ENCODE results near the gene ZDHHC9.

ZDHHC9 gene

GRCh38 chrX:129754056-129755024 is 89.3 kb downstream of the ZDHHC9 start:
- no peak overlapping the region for H3K4me3 Mint-ChIP-seq
- peaks cover 2% of the 10 kb centered on the region for H3K36me3 Mint-ChIP-seq (ENCODE audit: low read depth)
- no peaks in the 10 kb centered on the region for H3K27me3 Mint-ChIP-seq (ENCODE audit: low read depth)
- H3K27ac Mint-ChIP-seq, result peak overlapping the region; percentile 55
- no peaks in the 10 kb centered on the region for H3K9me3 Mint-ChIP-seq
- no peak for DNase-seq (ENCODE audit: low spot score)
- H3K4me1 Mint-ChIP-seq (ENCODE audit: low read depth), result peaks cover 45% of the 10 kb centered on the region

All from T-helper 2 cell treated with Interferon-gamma antibody and Interleukin-4, amounts not matched to agents 5 μg/mL and 100 μg/mL, for 36 hours (primary cell).